NAMALWA (cell line): Measurements from ENCODE around the gene DPP4.

ENCODE experiments used
- DNase-seq: peaks from one replicate; pipeline ENCODE4 v3.0.0-alpha.2; 2015; ENCODE audit warnings: low spot score

The DPP4 gene

GRCh38 chr2:162017233-162017632, 56.8 kb downstream of the DPP4 start:
- DNase-seq = no peak

DNA sequence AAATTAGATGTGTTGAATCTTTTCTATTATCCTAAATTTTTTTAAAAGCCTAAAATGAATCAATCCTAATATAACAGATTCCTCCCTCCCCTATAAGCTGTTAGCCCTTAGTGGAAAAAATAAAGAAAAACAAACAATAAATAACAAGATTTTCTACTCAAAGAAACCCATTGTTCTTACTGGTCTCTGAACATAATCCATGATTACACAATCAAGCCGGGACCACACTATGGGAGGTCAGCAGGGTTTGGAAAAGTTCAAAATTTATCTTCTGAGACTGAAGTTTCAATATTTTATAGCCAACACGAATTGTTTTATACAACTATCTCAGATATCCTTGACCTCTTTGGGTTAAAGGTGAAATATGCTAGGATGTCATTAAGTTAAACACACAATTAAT, 57.9 kb downstream of the DPP4 start:
- no peak for DNase-seq

DNA sequence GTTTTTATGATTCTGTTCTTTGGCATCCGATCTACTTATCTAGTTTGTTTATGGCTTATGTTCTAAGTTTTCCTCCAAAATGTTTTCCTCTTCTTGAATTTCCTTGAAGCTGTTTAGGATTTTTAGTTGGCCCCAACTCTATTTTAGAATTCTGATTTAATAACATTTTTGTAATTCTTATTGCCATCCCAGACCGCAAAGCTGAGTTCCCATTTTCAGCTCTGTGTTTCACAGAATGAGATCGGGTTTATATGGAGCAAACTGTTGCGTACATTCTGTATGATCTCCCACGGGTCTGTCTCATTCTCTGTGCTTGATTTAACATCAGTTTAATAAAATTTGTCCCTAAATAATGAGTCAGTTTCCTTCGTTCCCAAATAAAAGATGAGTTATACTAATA, 59.3 kb downstream of the DPP4 start:
- DNase-seq = no peak

- peak; percentile 23 for DNase-seq
Measured at GRCh38 chr2:162013514-162014475, 60.2 kb downstream of the DPP4 start.

- DNase-seq = no peak
Measured at GRCh38 chr2:162012565-162013058, 61.4 kb downstream of the DPP4 start.

GRCh38 chr2:162011706-162012564, 62.1 kb downstream of the DPP4 start:
- no peak for DNase-seq

DNA sequence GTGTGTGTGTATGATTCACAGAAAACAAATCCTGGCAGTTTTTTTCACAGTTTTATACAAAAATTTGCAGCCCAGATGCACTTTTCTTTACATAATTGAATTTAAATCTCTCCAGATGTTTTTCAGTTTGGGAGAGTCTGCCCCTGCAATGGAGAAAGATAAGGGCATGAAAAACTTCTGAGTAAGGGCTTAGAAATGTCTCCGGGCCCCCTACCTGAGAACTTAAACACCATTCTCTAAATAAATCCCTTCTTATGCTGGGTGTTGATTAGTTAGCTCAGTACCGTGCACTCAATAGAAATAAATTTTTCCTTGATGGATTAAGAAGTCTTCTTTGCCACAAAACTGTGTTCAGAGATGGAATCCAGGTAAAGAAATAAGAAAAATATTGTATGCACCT, 64.5 kb downstream of the DPP4 start:
- DNase-seq = no peak

GRCh38 chr2:162007447-162008040, 66.5 kb downstream of the DPP4 start:
- peak; percentile 43 for DNase-seq

GRCh38 chr2:162006337-162006736, 67.7 kb downstream of the DPP4 start:
- DNase-seq = no peak

GRCh38 chr2:162004031-162004430, 70.0 kb downstream of the DPP4 start:
- DNase-seq = no peak

GRCh38 chr2:162002623-162003235, 71.3 kb downstream of the DPP4 start:
- DNase-seq = no peak

DNA sequence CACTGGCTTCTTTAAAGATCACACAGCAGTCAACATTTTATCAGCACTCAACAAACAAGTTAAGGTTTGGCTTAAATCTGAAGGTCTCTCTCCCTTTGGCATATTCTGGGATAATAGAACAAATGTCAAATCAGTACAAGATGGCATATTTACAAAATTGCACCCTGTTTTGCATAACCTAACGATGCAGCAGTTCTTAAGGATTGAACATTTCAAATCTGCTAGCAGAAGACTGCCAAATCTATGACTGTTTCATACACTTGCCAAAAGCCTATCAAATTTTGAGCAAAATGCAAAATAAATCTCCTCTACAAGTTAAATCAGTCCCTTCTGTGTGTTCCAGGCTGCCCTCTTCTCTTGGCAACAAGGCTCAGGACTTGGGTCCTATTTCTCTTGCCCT, 73.6 kb downstream of the DPP4 start:
- no peak for DNase-seq

GRCh38 chr2:161999321-161999720, 74.7 kb downstream of the DPP4 start:
- DNase-seq = no peak

DNA sequence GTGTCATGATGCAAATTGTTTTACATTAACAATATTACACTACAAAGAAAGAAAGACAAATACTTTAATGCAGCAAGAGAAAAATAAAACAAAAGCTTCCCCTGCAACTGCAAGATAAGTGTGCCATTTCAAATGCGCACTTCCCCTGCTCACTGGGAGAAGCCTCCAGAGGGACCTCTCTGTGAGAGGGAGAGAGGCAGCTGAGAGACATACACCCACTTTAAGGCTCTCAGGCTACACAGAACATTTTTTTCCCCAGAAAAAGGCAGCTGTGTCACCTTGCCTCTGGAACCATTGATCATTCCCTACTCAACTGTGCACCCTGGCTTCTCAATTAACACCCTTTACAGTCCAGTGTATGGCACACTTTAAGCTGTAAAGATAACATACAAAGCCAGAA, 75.2 kb downstream of the DPP4 start:
- no peak for DNase-seq

DNA sequence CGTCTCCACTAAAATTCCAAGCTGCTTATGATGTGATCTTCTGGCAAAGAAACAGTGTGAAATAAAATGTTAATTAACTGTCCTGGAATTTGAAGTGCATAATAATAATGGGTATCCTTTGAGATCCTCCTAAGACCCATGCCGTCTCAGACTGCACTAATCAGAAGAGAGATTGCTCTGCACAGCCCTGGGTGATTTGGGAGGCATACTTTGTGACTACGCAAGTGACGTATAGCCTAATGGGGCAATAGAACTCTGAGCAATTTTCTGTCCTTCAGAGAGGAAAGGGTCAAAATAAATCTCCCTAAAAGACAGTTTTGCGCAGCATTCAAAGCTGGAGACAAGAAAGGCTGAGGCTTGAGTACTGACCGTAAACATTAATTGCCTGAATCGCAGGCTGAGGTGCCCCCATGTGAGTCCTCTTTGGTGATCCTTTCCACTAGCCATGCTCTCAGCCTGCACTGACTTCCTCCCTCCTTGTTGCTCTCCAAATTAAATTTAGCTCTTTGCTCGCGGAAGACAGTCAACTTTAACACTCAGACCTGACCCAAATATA, 76.0 kb downstream of the DPP4 start:
- DNase-seq = no peak

DNA sequence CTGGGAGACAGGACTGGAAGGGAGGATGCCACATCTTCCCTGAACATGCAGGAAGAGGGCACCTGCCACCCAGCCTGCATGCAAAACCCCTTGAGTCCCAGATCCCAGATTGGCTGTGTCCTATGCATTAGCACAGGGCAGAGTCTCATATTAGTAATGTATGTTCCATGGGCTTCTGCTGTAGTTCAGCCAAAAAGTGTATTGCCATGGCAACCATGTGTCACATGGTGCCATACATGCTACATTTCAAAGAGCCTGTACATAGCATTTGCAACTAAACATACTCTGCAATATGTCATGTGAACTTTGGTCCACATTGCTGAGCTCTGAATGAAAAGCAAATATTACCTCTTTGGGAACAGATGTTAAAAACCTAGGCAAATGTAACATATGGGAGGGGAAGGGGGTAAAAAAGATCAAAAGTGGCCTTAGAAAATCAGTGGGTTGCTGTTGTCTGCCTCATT, 78.4 kb downstream of the DPP4 start:
- no peak for DNase-seq

- DNase-seq = no peak
Measured at GRCh38 chr2:161994761-161995520, 79.1 kb downstream of the DPP4 start.

- peak; percentile 36 for DNase-seq
Measured at GRCh38 chr2:161992531-161992930, 81.5 kb downstream of the DPP4 start.

DNA sequence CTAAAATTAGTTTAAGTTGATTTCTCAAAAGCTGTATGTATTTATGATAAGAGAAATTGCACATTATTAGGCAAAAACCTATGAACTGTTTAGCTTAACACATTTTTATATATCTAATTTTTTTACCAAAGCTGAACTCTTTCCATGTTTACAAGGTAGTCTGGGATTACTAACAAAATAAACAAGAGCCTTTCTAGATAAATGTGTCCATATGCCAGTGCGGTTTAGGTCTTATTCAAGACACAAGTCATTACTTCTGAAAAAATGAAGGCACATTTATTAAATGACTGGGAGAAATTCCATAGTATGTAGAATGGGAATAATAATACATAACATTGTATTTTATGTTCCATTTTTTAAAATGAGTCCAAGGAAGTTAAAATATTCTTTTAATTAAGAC, 82.0 kb downstream of the DPP4 start:
- no peak for DNase-seq

- DNase-seq = no peak
Measured at GRCh38 chr2:161990741-161991140, 83.3 kb downstream of the DPP4 start.

DNA sequence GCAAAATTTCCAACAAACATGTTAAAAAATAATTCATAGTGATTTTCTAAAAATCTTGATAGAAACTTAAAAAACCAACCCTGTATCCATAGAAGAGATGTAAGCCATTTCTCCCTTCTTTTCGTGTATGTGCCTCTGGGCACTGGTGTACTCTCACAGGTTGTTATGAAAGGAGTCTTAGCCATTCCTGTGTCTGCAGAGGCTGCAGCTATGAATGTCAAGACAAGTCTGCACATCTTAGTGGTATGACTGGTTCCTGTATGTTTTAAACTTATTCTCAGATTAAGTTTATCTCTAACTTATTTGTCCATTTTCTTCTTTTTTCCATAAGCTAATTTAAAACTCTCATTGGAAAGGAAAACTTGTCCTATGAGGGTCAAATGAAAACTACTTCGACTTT, 84.0 kb downstream of the DPP4 start:
- DNase-seq = no peak
